ENCODE data around the gene ZNF266.

ZNF266 gene

DNA sequence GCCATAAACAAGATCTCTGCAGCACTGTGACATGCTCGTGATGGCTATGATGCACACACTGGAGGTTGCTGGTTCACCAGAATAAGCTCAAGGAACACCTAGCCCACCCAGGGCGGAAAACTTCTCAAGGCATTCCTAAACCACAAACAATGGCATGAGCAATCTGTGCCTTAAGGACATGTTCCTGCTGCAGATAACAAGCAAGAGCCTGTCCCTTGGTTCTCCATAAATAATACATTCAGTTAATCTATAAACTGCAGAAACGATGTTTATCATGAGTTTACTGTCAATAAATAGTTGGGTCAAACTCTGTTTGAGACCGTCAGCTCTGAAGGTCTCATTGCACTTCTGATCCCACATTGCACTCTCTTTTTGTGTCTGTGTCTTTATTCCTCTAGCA lies 18.6 kb upstream of the ZNF266 start:
- Histone ChIP-seq H3K4me3 (no peak overlapping the region), H3K27ac (no peak overlapping the region)
- TF ChIP-seq, protein P1, sequence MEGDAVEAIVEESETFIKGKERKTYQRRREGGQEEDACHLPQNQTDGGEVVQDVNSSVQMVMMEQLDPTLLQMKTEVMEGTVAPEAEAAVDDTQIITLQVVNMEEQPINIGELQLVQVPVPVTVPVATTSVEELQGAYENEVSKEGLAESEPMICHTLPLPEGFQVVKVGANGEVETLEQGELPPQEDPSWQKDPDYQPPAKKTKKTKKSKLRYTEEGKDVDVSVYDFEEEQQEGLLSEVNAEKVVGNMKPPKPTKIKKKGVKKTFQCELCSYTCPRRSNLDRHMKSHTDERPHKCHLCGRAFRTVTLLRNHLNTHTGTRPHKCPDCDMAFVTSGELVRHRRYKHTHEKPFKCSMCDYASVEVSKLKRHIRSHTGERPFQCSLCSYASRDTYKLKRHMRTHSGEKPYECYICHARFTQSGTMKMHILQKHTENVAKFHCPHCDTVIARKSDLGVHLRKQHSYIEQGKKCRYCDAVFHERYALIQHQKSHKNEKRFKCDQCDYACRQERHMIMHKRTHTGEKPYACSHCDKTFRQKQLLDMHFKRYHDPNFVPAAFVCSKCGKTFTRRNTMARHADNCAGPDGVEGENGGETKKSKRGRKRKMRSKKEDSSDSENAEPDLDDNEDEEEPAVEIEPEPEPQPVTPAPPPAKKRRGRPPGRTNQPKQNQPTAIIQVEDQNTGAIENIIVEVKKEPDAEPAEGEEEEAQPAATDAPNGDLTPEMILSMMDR (IDR thresholded peaks at IDR 0.05) = no peak
- DNase-seq (ENCODE audit: low spot score) = no peak

DNA sequence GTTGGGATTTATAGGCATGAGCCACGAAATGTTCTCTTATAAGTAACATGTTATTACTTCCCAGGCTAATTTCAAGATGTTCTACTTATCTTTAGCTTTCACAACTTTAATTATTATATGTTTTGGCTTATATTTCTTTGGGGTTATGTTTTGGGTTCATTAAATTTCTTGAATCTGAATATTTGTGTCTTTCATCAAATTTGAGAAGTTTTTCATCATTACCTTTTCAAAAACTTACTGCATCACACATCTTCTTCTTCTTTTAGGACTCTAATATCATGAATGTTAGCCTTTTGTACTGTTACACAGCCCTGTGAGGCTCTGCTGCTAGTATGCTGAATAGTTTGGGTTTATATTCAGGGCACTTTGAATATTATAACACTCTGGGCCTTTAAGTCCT lies 9.7 kb upstream of the ZNF266 start:
- H3K4me3 ChIP-seq = no peak overlapping the region
- no peak overlapping the region for H3K27ac ChIP-seq
- no peak for DNase-seq (ENCODE audit: low spot score)
- TF ChIP-seq, protein P1 (IDR thresholded peaks at IDR 0.05) = no peak

DNA sequence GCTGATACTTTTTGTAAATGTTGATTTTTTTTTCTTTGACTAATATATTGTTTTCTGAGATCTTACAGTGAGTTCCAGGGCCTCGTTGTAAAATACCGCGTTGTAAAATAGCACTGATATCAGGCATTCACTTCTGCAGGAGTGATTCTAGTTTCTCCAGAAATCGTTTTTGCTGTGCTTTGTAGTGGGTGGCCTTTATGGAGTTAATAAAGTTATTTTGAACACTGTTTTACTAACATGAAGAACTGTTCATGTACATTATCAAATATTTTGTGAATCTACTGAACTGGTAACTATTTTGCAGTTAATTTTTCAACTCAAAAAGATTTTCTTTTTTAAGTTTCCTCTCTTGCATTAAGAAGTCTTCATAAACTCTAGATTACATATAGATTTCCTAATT lies 985 bp upstream of the ZNF266 start:
- Histone ChIP-seq H3K27ac (no peak overlapping the region), H3K4me3 (no peak overlapping the region)
- TF ChIP-seq, protein P1 (IDR thresholded peaks at IDR 0.05) = no peak
- no peak for DNase-seq (ENCODE audit: low spot score)

DNA sequence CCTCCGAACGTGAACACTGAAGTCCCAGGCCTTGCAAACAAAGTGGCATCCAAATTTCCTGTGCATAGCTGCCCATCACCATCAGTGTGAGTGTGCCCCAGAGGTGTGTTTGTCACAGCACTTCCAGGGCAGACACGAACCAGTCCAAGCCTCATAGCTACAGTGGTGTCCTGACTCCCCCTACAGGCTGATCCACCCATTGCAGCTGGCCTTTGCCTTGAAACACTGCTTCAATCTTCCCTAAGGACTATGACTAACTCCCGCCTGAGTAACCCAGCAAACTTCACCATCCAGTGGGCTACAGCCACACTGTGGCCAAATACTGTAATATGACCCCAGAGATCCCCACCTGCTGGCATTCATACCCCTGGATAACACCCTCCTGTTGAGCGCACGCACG lies 3.9 kb downstream of the ZNF266 start:
- TF ChIP-seq, protein P1 (IDR thresholded peaks at IDR 0.05) = no peak
- H3K27ac ChIP-seq = no peak overlapping the region
- DNase-seq (ENCODE audit: low spot score) = no peak
- H3K4me3 ChIP-seq = no peak overlapping the region

DNA sequence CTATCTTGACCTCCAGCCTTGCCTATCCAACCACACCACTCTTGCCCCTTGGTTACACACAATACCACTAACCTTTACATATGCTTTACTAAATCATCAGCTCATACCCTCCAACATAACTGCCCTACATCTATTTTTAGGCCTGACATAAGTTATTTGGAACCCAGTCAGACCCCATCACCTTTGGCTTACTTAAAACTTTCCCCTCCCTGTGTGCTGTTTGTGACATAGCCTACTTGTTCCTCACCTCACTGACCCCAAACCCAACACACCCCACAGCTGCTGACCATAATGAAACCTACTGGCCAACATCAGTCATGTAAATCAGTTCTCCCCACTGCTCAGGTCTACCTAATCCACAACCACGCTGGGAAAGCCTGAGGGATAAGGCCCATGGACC lies 4.9 kb downstream of the ZNF266 start:
- no peak for DNase-seq (ENCODE audit: low spot score)
- TF ChIP-seq, protein P1 (IDR thresholded peaks at IDR 0.05) = no peak
- Histone ChIP-seq H3K4me3 (no peak overlapping the region), H3K27ac (no peak overlapping the region)

DNA sequence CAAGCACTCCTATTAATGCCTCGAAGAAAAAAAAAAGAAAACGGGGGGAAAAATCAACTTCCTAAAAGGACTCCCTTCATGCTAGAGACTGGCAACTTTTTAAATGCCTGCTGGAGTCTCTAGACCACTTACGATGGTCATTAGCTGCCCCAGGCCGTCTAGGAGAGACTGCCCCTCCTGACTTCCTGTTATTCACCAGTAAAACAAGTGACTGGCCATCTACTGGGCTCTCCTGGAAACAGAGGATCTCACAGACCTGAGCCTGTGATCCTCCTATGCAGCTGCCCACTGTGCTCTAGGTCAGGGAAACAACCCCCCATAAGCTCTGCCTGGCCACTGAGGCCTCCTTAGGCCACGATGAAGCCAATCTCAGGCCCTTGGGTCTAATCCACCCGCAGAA lies 7.4 kb downstream of the ZNF266 start:
- TF ChIP-seq, protein P1 (IDR thresholded peaks at IDR 0.05) = no peak
- DNase-seq (ENCODE audit: low spot score) = no peak
- H3K27ac ChIP-seq = no peak overlapping the region
- no peak overlapping the region for H3K4me3 ChIP-seq

DNA sequence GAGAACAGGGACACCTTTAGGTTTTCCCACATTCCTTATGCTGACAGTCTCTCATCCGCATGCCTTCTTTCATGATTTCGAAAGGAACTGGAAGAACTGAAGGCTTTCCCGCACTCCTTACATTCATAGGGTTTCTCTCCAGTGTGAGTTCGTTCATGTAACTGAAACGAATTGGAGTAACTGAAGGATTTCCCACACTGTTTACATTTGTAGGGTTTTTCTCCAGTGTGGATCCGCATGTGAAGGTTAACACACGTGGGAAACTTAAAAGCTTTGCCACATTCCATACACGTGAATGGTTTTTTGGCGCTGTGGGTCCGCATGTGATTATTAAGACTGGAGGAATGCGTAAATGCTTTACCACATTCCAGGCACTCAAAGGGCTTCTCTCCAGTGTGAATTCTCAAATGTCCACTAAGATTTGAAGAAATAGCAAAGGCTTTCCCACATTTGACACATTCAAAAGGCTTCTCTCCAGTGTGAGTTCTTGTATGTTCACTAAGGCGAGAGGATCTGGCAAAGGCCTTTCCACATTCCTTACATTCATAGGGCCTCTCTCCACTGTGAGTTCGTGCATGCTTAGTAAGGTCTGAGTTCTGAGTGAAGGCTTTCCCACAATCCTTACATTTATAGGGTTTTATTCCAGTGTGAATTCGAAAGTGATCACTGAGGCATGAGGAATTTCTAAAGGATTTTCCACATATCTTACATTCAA lies 22.0 kb downstream of the ZNF266 start:
- Histone ChIP-seq H3K4me3 (peak overlapping the region; percentile 47), H3K27ac (no peak overlapping the region)
- TF ChIP-seq, protein P1 (IDR thresholded peaks at IDR 0.05) = no peak
- no peak for DNase-seq (ENCODE audit: low spot score)

All from coronary artery (tissue), 2 donors.